CD14-positive monocyte (primary cell): ENCODE measurements around the gene DOCK3. TPM values are rescaled to one million over a fixed set of nuclear protein-coding genes. Genes with fewer than 3 reads are reported as not detected.

Experiments used
- DNase-seq, 3 donors: peaks; one replicate each; pipeline ENCODE4 v3.0.0-alpha.2; 2011 to 2022
- H2AFZ ChIP-seq: 2 replicates; pipeline ENCODE4 v1.6.0; 2012; ENCODE audit warnings: mild to moderate bottlenecking, low read depth, low read length, inconsistent platforms; ENCODE audit not compliant: insufficient read depth, poor library complexity, severe bottlenecking
- H3K27ac ChIP-seq, 2 donors: 1 replicate in 1 of 2; 2 replicates in 1 of 2; pipeline ENCODE4 v1.5.1; 2012 to 2013; ENCODE audit warnings: low read length in 2 of 2, control low read depth in 1 of 2, inconsistent platforms in 1 of 2, low read depth in 1 of 2, mild to moderate bottlenecking in 1 of 2
- H3K27me3 ChIP-seq, 2 donors: one replicate each; pipeline versions ENCODE4 v1.6.0 to v1.6.1; 2011 to 2013; ENCODE audit warnings: low read length in 2 of 2; ENCODE audit not compliant: control insufficient read depth in 2 of 2, insufficient read depth in 2 of 2
- H3K36me3 ChIP-seq, 2 donors: replicated peaks in 1 of 2; 1 replicate in 1 of 2; 2 replicates in 1 of 2; pipeline versions ENCODE4 v1.5.1 to v1.6.1; 2012 to 2013; ENCODE audit warnings: low read length in 2 of 2, control low read depth in 1 of 2, inconsistent platforms in 1 of 2, mild to moderate bottlenecking in 1 of 2; ENCODE audit not compliant: insufficient read depth in 2 of 2, control insufficient read depth in 1 of 2
- H3K4me1 ChIP-seq, 2 donors: 1 replicate in 1 of 2; 2 replicates in 1 of 2; pipeline versions ENCODE4 v1.5.1 to v1.6.1; 2012 to 2013; ENCODE audit warnings: low read length in 2 of 2, control low read depth in 1 of 2, inconsistent platforms in 1 of 2, mild to moderate bottlenecking in 1 of 2, moderate library complexity in 1 of 2; ENCODE audit not compliant: insufficient read depth in 2 of 2, control insufficient read depth in 1 of 2
- H3K4me2 ChIP-seq: replicated peaks from 2 replicates; pipeline ENCODE3; 2012; ENCODE audit warnings: low read length, moderate library complexity, mild to moderate bottlenecking; ENCODE audit not compliant: poor library complexity, severe bottlenecking; ENCODE audit errors: extremely low read depth
- H3K4me3 ChIP-seq, 3 experiments: fragments of 200-600 bp in 1 of 3; sonication (generic) in 1 of 3; replicated peaks in 1 of 3; 1 replicate in 2 of 3; 2 replicates in 1 of 3; pipeline ENCODE4 v1.5.1; 2011 to 2013; ENCODE audit warnings: low read length in 3 of 3, mild to moderate bottlenecking in 3 of 3, control low read depth in 2 of 3, low read depth in 2 of 3, inconsistent platforms in 1 of 3, moderate library complexity in 1 of 3
- H3K79me2 ChIP-seq: 2 replicates; pipeline ENCODE4 v1.6.0; 2012; ENCODE audit warnings: mild to moderate bottlenecking, control low read depth, inconsistent platforms, low read length, moderate library complexity; ENCODE audit not compliant: insufficient read depth
- H3K9ac ChIP-seq: 2 replicates; pipeline ENCODE4 v1.6.0; 2017; ENCODE audit warnings: low read length, mild to moderate bottlenecking; ENCODE audit not compliant: insufficient read depth, poor library complexity, severe bottlenecking
- H3K9me3 ChIP-seq, 2 donors: replicated peaks in 1 of 2; 1 replicate in 1 of 2; 2 replicates in 1 of 2; pipeline versions ENCODE4 v1.5.1 to v1.6.1; 2012 to 2013; ENCODE audit warnings: low read length in 2 of 2, control low read depth in 1 of 2; ENCODE audit not compliant: control insufficient read depth in 1 of 2, insufficient read depth in 1 of 2
- H4K20me1 ChIP-seq: 2 replicates; pipeline ENCODE4 v1.6.0; 2012; ENCODE audit warnings: mild to moderate bottlenecking, low read length, control low read depth, moderate library complexity; ENCODE audit not compliant: insufficient read depth
- H3K27ac Mint-ChIP-seq, 7 donors: one replicate each; pipeline ENCODE4 v1.8.0; 2020; ENCODE audit warnings: mild to moderate bottlenecking in 7 of 7, mixed read lengths in 7 of 7, moderate library complexity in 6 of 7, inconsistent platforms in 2 of 7
- H3K27me3 Mint-ChIP-seq, 3 donors: one replicate each; pipeline ENCODE4 v1.8.0; 2021 to 2022; ENCODE audit warnings: low read depth in 3 of 3, mild to moderate bottlenecking in 3 of 3, mixed read lengths in 3 of 3, moderate library complexity in 3 of 3, inconsistent platforms in 1 of 3
- H3K36me3 Mint-ChIP-seq, 2 donors: one replicate each; pipeline ENCODE4 v1.8.0; 2020; ENCODE audit warnings: mixed read lengths in 2 of 2, inconsistent platforms in 1 of 2, mild to moderate bottlenecking in 1 of 2
- H3K4me1 Mint-ChIP-seq: one replicate; pipeline ENCODE4 v1.8.0; 2020; ENCODE audit warnings: mild to moderate bottlenecking, mixed read lengths
- H3K4me3 Mint-ChIP-seq, 2 donors: one replicate each; pipeline ENCODE4 v1.8.0; 2020; ENCODE audit warnings: mild to moderate bottlenecking in 2 of 2, mixed read lengths in 2 of 2, moderate library complexity in 1 of 2
- H3K9me3 Mint-ChIP-seq, 7 donors: one replicate each; pipeline ENCODE4 v1.8.0; 2020 to 2022; ENCODE audit warnings: mixed read lengths in 7 of 7, mild to moderate bottlenecking in 6 of 7, moderate library complexity in 6 of 7, inconsistent platforms in 2 of 7
- WGBS: methylation state at CpG from one replicate; pipeline ENCODE4 v1.1.5; 2013; ENCODE audit warnings: missing lambda C conversion rate; ENCODE audit not compliant: insufficient coverage; 5-methylcytosine and 5-hydroxymethylcytosine counted together
- intact Hi-C, 2 donors: fragments of 100-400 bp; cut with micrococcal nuclease; formaldehyde crosslinking; loops; one replicate each; pipeline versions ENCODE4 v1.15.0 to v1.15.1; 2023
- polyA plus RNA-seq, 3 donors: library from polyadenylated mRNA; depleted of rRNA in 1 of 3; unstranded in 2 of 3; stranded (reverse) in 1 of 3; fragments of 300-500 nt in 2 of 3; fragments of >200 nt in 1 of 3; fragmentation: Illumina TruSeq in 2 of 3; gene quantifications; 1 replicate in 2 of 3; 2 replicates in 1 of 3; pipeline ENCODE4 v1.2.3, GENCODE V29; 2012 to 2021
- TF ChIP-seq, protein P1 (sequence below): fragments of 200-600 bp; IDR thresholded peaks from one replicate; pipeline ENCODE4 v1.8.0; 2022; ENCODE audit warnings: antibody characterized with exemption, mild to moderate bottlenecking

DOCK3 gene
- polyA plus RNA-seq, 3 donors = 0.03 TPM; not detected in 1

DNA sequence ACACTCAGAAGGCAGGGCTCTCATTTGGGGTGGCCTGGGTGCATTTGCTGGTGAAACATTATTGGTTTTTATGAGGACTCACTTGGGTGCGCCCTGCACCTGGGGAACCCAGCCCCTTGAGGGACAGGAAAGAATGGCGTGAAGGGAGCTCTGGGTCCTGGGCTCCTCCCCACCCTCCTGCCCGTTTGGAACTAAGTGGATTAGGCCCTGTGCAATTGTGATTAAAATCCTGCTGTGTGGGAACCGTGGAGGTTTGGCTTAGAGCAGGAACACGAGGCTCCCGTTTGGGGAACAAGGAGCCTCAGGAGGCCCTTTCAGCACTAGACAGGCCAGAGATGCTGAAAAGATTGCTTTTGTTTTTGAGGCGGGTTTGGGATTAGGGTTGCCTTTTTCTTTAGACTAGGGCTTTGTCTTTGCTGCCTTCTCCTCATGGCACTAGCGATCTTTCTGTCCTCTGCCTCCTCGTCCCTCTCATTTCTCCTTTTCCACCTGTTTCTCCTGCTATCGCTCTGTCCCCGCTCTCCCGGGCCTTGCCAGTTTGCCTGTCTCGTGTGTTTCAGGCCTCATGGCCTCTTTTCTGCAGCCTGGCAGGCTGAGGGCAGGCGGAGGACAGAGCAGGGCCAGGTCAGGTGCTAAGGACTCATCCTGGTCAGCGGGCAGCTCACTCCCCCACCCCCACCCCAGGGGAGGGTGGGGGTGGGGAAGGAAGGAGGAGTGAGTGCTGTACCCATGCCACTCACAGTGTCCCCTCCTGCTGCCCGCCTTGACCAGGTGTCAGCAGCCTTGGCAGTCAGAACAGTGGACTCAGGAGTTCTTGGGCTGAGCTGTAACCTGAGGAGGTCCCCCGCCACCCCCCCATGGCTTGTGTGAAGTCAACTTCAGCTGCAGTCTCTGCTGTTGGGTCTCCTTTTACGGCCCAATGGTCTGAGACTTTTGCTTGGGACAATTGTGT is 49.2 kb upstream of the DOCK3 start:
- H3K27ac Mint-ChIP-seq = peak overlapping the region; percentile 79 to 99 (median 98)
- peaks cover 55 to 88% of the 10 kb centered on the region in 2 donors for H3K36me3 Mint-ChIP-seq
- WGBS = 50% methylated on average over 11 of the region's 18 CpGs
- intact Hi-C loops = no loop called here
- H3K4me3 Mint-ChIP-seq = peak overlapping the region; percentile 55 to 78
- H3K27me3 ChIP-seq = no peaks in the 10 kb centered on the region
- H3K79me2 ChIP-seq = peaks cover 100% of the 10 kb centered on the region
- peaks cover 100% of the 10 kb centered on the region in 2 donors for H3K4me1 ChIP-seq
- H4K20me1 ChIP-seq = peaks cover 96% of the 10 kb centered on the region
- H3K27ac ChIP-seq = peak overlapping the region; percentile 86 to 94
- TF ChIP-seq, protein P1, sequence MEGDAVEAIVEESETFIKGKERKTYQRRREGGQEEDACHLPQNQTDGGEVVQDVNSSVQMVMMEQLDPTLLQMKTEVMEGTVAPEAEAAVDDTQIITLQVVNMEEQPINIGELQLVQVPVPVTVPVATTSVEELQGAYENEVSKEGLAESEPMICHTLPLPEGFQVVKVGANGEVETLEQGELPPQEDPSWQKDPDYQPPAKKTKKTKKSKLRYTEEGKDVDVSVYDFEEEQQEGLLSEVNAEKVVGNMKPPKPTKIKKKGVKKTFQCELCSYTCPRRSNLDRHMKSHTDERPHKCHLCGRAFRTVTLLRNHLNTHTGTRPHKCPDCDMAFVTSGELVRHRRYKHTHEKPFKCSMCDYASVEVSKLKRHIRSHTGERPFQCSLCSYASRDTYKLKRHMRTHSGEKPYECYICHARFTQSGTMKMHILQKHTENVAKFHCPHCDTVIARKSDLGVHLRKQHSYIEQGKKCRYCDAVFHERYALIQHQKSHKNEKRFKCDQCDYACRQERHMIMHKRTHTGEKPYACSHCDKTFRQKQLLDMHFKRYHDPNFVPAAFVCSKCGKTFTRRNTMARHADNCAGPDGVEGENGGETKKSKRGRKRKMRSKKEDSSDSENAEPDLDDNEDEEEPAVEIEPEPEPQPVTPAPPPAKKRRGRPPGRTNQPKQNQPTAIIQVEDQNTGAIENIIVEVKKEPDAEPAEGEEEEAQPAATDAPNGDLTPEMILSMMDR = no peak
- peak overlapping the region in 1 of 3 experiments; percentile 45 for H3K4me3 ChIP-seq
- H3K27me3 Mint-ChIP-seq = peaks cover 0 to 2% (median 0%) of the 10 kb centered on the region in 3 donors
- H3K36me3 ChIP-seq = peaks cover 37 to 68% of the 10 kb centered on the region in 2 donors
- H3K9ac ChIP-seq = peak overlapping the region; percentile 63
- H3K4me1 Mint-ChIP-seq = peaks cover 96% of the 10 kb centered on the region
- no peaks in the 10 kb centered on the region for H3K9me3 Mint-ChIP-seq
- H3K4me2 ChIP-seq = peak overlapping the region; percentile 51
- no peak for DNase-seq
- H3K9me3 ChIP-seq = no peaks in the 10 kb centered on the region
- no peak overlapping the region for H2AFZ ChIP-seq

GRCh38 chr3:50626401-50626800 is 48.3 kb upstream of the DOCK3 start:
- Histone ChIP-seq H3K9me3 (no peaks in the 10 kb centered on the region), H3K27ac (peak overlapping the region; percentile 86 to 94), H4K20me1 (peaks cover 98% of the 10 kb centered on the region), H3K9ac (peak overlapping the region; percentile 63), H2AFZ (no peak overlapping the region), H3K79me2 (peaks cover 100% of the 10 kb centered on the region), H3K4me2 (peak overlapping the region; percentile 51), H3K27me3 (no peaks in the 10 kb centered on the region), H3K4me1 (peaks cover 100% of the 10 kb centered on the region in 2 donors), H3K36me3 (peaks cover 37 to 77% of the 10 kb centered on the region in 2 donors), H3K4me3 (peak overlapping the region in 1 of 3 experiments; percentile 45)
- Mint-ChIP-seq H3K4me3 (no peak overlapping the region), H3K36me3 (peaks cover 60 to 86% of the 10 kb centered on the region in 2 donors), H3K4me1 (peaks cover 97% of the 10 kb centered on the region), H3K27me3 (peaks cover 0 to 2% (median 0%) of the 10 kb centered on the region in 3 donors), H3K27ac (peak overlapping the region; percentile 88 to 99 (median 98)), H3K9me3 (no peaks in the 10 kb centered on the region)
- TF ChIP-seq, protein P1 = no peak
- WGBS = 61% methylated on average over 3 of the region's 3 CpGs
- intact Hi-C loops = no loop called here
- no peak for DNase-seq
